Panc1 (cell line): ENCODE data around the gene ZFP36L1. TPM values are rescaled to one million over a fixed set of nuclear protein-coding genes. Genes with fewer than 3 reads are reported as not detected.

ENCODE experiments used
- ATAC-seq: fragments of 200-7000 bp; cut with Tn5 transposase; 2 replicates; pipeline ENCODE4 v1.9.1; 2020; ENCODE audit warnings: mild to moderate bottlenecking, moderate library complexity
- BruUV-seq: library from RNA; stranded (reverse); fragments of 400-500 nt; replicated peaks from 2 replicates; lab custom pipeline; 2021; lab: Mats Ljungman, UMichigan
- CTCF ChIA-PET: fragments of 300-600 bp; sonication (Branson Sonifier 250); formaldehyde crosslinking; loops from one replicate; lab custom pipeline; 2022; ENCODE audit warnings: antibody characterized with exemption; lab: Charles Lee
- POLR2A ChIA-PET: fragments of 300-600 bp; sonication (Branson Sonifier 250); formaldehyde crosslinking; loops from one replicate; lab custom pipeline; 2022; ENCODE audit warnings: antibody characterized with exemption; lab: Charles Lee
- DNase-seq: peaks from one replicate; pipeline ENCODE4 v3.0.0-alpha.2; 2010; ENCODE audit warnings: low read depth, low spot score
- H3K27ac ChIP-seq: 2 replicates; pipeline ENCODE4 v1.5.1; 2011; ENCODE audit warnings: mild to moderate bottlenecking, low read length, inconsistent platforms
- H3K27me3 ChIP-seq: fragments of 200-500 bp; sonication (Bioruptor generic); 2 replicates; pipeline ENCODE4 v1.6.0; 2014; ENCODE audit warnings: low read length, inconsistent platforms; ENCODE audit not compliant: control insufficient read depth, insufficient read depth
- H3K36me3 ChIP-seq: fragments of 200-500 bp; sonication (Bioruptor generic); 2 replicates; pipeline ENCODE4 v1.5.1; 2014; ENCODE audit warnings: inconsistent platforms, mild to moderate bottlenecking, low read length, moderate library complexity; ENCODE audit not compliant: control insufficient read depth, insufficient read depth
- H3K4me1 ChIP-seq: 2 replicates; pipeline ENCODE4 v1.5.1; 2011; ENCODE audit warnings: inconsistent platforms, mild to moderate bottlenecking, low read length, moderate library complexity; ENCODE audit not compliant: control insufficient read depth, insufficient read depth
- H3K4me3 ChIP-seq, 2 experiments: 2 replicates each; pipeline ENCODE4 v1.5.1; 2011 to 2012; ENCODE audit warnings: low read depth in 2 of 2, low read length in 2 of 2, mild to moderate bottlenecking in 2 of 2, inconsistent platforms in 1 of 2, moderate library complexity in 1 of 2
- H3K9me3 ChIP-seq: fragments of 200-500 bp; sonication (Bioruptor generic); 2 replicates; pipeline ENCODE4 v1.5.1; 2014; ENCODE audit warnings: low read depth, mild to moderate bottlenecking, inconsistent platforms, low read length, moderate library complexity; ENCODE audit not compliant: control insufficient read depth, insufficient read depth
- POLR2AphosphoS5 ChIP-seq: IDR thresholded peaks from 2 replicates; pipeline ENCODE4 v1.6.1; 2012; ENCODE audit warnings: mild to moderate bottlenecking, low read depth, low read length, moderate library complexity
- SIN3A ChIP-seq: IDR thresholded peaks from 2 replicates; pipeline ENCODE4 v1.6.1; 2012; ENCODE audit warnings: low read depth, mild to moderate bottlenecking, low read length, moderate library complexity, borderline replicate concordance; ENCODE audit not compliant: insufficient read depth
- TCF7L2 ChIP-seq: IDR thresholded peaks from 2 replicates; pipeline ENCODE4 v1.6.1; 2011; ENCODE audit warnings: mild to moderate bottlenecking, low read depth, low read length, inconsistent platforms
- in situ Hi-C: cut with HindIII; loops from 2 replicates; pipeline ENCODE4 v1.10.0; 2016; ENCODE audit warnings: low sequenced_read_pairs, low pct_unique_long_range_greater_than_20kb
- intact Hi-C: fragments of 100-400 bp; cut with micrococcal nuclease; formaldehyde crosslinking; loops from one replicate; pipeline ENCODE4 v1.10.0; 2022; ENCODE audit not compliant: unreplicated experiment
- total RNA-seq: library from RNA; stranded (reverse); gene quantifications from one replicate; pipeline ENCODE4 v1.2.1, GENCODE V29; 2021; ENCODE audit not compliant: unreplicated experiment
- TF ChIP-seq, protein P1 (sequence below), 2 experiments: IDR thresholded peaks; 2 replicates each; pipeline ENCODE4 v1.6.1; 2011 to 2012; ENCODE audit warnings: low read depth in 2 of 2, control low read depth in 1 of 2, low read length in 1 of 2, mild to moderate bottlenecking in 1 of 2, moderate library complexity in 1 of 2; ENCODE audit not compliant: insufficient read depth in 1 of 2
- TF ChIP-seq, protein P2 (sequence below): fragments of 450-650 bp; IDR thresholded peaks from 2 replicates; pipeline ENCODE4 v1.5.1; 2017; ENCODE audit warnings: mild to moderate bottlenecking

The ZFP36L1 gene
- total RNA-seq, 1 experiment from 2014 or later, result 84.9 TPM

DNA sequence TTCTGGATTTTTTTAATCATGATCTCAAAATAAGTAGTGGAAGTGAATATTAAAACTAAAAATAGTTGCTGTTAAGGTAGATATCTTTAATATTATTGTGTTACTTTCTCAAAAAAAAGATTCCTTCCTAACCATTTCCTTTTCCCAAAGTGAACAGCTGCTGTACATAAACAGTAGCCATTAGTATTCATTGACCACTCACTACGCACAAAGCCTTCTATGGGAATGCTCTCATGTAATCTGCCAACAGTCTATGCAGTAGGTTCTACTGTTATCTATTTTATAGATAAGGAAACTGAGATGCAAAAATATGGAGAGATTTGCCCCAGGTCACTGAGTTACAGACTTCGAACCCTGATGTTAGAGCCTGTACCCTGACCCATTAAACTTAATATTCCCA is 32.1 kb downstream of the ZFP36L1 start:
- no peak for ATAC-seq
- H3K4me1 ChIP-seq, result no peaks in the 10 kb centered on the region
- TF ChIP-seq TCF7L2 (no peak), POLR2AphosphoS5 (no peak), SIN3A (no peak)
- TF ChIP-seq, protein P1, sequence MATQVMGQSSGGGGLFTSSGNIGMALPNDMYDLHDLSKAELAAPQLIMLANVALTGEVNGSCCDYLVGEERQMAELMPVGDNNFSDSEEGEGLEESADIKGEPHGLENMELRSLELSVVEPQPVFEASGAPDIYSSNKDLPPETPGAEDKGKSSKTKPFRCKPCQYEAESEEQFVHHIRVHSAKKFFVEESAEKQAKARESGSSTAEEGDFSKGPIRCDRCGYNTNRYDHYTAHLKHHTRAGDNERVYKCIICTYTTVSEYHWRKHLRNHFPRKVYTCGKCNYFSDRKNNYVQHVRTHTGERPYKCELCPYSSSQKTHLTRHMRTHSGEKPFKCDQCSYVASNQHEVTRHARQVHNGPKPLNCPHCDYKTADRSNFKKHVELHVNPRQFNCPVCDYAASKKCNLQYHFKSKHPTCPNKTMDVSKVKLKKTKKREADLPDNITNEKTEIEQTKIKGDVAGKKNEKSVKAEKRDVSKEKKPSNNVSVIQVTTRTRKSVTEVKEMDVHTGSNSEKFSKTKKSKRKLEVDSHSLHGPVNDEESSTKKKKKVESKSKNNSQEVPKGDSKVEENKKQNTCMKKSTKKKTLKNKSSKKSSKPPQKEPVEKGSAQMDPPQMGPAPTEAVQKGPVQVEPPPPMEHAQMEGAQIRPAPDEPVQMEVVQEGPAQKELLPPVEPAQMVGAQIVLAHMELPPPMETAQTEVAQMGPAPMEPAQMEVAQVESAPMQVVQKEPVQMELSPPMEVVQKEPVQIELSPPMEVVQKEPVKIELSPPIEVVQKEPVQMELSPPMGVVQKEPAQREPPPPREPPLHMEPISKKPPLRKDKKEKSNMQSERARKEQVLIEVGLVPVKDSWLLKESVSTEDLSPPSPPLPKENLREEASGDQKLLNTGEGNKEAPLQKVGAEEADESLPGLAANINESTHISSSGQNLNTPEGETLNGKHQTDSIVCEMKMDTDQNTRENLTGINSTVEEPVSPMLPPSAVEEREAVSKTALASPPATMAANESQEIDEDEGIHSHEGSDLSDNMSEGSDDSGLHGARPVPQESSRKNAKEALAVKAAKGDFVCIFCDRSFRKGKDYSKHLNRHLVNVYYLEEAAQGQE (IDR thresholded peaks at IDR 0.05; ENCODE audit: insufficient read depth in 1 of 2, low read depth in 2 of 2, low read length in 1 of 2), result no peak
- TF ChIP-seq, protein P2, sequence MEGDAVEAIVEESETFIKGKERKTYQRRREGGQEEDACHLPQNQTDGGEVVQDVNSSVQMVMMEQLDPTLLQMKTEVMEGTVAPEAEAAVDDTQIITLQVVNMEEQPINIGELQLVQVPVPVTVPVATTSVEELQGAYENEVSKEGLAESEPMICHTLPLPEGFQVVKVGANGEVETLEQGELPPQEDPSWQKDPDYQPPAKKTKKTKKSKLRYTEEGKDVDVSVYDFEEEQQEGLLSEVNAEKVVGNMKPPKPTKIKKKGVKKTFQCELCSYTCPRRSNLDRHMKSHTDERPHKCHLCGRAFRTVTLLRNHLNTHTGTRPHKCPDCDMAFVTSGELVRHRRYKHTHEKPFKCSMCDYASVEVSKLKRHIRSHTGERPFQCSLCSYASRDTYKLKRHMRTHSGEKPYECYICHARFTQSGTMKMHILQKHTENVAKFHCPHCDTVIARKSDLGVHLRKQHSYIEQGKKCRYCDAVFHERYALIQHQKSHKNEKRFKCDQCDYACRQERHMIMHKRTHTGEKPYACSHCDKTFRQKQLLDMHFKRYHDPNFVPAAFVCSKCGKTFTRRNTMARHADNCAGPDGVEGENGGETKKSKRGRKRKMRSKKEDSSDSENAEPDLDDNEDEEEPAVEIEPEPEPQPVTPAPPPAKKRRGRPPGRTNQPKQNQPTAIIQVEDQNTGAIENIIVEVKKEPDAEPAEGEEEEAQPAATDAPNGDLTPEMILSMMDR, result no peak
- H3K36me3 ChIP-seq, result no peaks in the 10 kb centered on the region
- no peaks in the 10 kb centered on the region for H3K9me3 ChIP-seq
- H3K27me3 ChIP-seq, result no peaks in the 10 kb centered on the region
- POLR2A ChIA-PET, result no interaction called here
- CTCF ChIA-PET, result no interaction called here
- intact Hi-C loops, result no loop called here
- BruUV-seq, result no TSS peak
- no peak overlapping the region for H3K27ac ChIP-seq
- in situ Hi-C loops, result no loop called here
- DNase-seq, result no peak
- no peak overlapping the region for H3K4me3 ChIP-seq

DNA sequence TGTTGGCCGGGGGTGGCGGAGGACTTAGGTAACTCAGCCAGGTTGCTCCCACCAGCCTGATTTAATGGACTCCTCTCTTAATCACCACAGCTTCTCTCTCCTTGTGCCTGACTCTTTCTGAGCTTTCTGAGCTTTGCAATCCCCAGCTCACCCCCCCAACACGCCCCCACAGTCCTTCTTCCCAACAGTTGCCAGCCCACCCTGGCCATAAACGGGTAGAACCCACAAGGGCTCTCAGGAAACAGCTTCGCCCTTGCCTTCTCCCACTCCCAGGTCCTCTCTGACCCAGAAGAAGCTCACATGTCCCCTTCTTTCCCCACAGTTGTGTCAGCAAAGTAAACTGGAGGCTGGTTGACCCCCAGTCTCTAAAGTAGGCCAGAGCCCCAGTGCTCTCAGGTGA is 32.9 kb downstream of the ZFP36L1 start:
- in situ Hi-C loops, result no loop called here
- H3K36me3 ChIP-seq, result no peaks in the 10 kb centered on the region
- H3K27me3 ChIP-seq, result no peaks in the 10 kb centered on the region
- no peak overlapping the region for H3K27ac ChIP-seq
- no TSS peak for BruUV-seq
- no peak for TF ChIP-seq POLR2AphosphoS5
- TF ChIP-seq SIN3A, result no peak
- TF ChIP-seq, protein P1 (IDR thresholded peaks at IDR 0.05; ENCODE audit: insufficient read depth in 1 of 2, low read depth in 2 of 2, low read length in 1 of 2), result no peak
- TF ChIP-seq TCF7L2, result no peak
- TF ChIP-seq, protein P2, result no peak
- ChIA-PET CTCF (no interaction called here), POLR2A (no interaction called here)
- no peak overlapping the region for H3K4me3 ChIP-seq
- no peak for ATAC-seq
- DNase-seq, result no peak
- no peaks in the 10 kb centered on the region for H3K9me3 ChIP-seq
- intact Hi-C loops, result no loop called here
- no peaks in the 10 kb centered on the region for H3K4me1 ChIP-seq
